ENCODE data around the gene OST4. TPM values are rescaled to one million over a fixed set of nuclear protein-coding genes. Genes with fewer than 3 reads are reported as not detected.

OST4 gene
- total RNA-seq, 1 donor from 2014 or later: 395 TPM

DNA sequence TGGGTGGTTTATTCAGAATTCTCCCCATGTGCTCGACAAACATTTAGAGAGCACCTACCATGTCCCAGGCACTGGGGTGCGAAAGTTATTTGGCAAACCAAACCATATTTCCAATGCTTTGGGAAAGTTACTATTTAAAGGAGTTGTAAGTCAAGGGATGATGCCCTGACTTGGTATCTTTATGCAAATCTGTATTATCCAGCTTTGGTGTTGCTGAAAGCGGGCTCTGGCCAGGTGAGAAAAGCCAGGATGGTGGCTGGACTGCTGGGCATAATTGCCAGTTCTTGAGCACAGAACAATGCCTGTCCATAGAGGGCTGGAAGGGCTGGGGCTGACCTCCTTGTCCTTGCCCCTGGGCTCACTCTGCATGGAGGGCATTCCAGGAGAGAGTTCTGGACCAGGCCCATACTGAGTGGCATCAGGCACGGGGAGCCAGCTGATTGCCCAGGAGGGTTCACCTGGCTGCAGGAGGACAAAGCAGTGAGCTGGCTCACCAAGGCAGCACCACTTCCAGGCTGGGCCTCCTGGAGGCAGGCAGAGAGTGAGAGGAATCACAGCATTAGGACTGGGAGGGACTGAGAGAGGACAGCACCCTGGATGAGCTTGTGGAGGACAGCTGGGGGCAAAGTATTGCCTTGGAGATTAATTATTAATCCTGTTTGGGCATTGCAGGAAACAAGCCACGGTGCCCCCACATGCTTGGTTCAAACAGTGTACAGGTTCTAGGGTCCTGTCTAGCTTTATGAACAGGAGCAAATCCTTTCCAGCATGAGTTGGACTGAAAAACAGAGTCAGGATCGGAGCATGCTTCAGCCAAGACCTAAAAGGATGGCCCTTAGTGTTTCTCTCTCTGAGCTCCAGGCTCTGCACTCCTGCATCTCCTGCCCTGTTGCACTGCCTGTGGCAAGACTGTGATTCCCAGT is 22.2 kb upstream of the OST4 start:
- Histone ChIP-seq H3K27ac (ENCODE audit: low read depth, low read length) (no peak overlapping the region), H3K4me2 (ENCODE audit: low read length) (no peak overlapping the region), H3K4me1 (ENCODE audit: insufficient read depth, low read length) (no peaks in the 10 kb centered on the region), H3K4me3 (ENCODE audit: insufficient read depth, low read depth, low read length) (no peak overlapping the region), H4K20me1 (ENCODE audit: insufficient read depth, low read length) (no peaks in the 10 kb centered on the region), H3K36me3 (ENCODE audit: insufficient read depth, low read length) (no peaks in the 10 kb centered on the region), H3K9me3 (ENCODE audit: insufficient read depth, low read depth, low read length) (no peaks in the 10 kb centered on the region), H3K9ac (ENCODE audit: low read length) (no peak overlapping the region), H2AFZ (ENCODE audit: low read depth, low read length) (no peak overlapping the region), H3K27me3 (ENCODE audit: insufficient read depth, low read length) (no peaks in the 10 kb centered on the region), H3K79me2 (ENCODE audit: insufficient read depth, low read length) (no peaks in the 10 kb centered on the region)
- Mint-ChIP-seq H3K4me3 (ENCODE audit: unreplicated experiment) (no peak overlapping the region), H3K9me3 (ENCODE audit: unreplicated experiment) (peaks cover 2% of the 10 kb centered on the region), H3K27ac (ENCODE audit: unreplicated experiment) (no peak overlapping the region), H3K4me1 (ENCODE audit: low read depth, unreplicated experiment) (no peaks in the 10 kb centered on the region), H3K36me3 (ENCODE audit: low read depth, unreplicated experiment) (no peaks in the 10 kb centered on the region), H3K27me3 (ENCODE audit: low read depth, unreplicated experiment) (peaks cover 13% of the 10 kb centered on the region)
- TF ChIP-seq, protein P1, sequence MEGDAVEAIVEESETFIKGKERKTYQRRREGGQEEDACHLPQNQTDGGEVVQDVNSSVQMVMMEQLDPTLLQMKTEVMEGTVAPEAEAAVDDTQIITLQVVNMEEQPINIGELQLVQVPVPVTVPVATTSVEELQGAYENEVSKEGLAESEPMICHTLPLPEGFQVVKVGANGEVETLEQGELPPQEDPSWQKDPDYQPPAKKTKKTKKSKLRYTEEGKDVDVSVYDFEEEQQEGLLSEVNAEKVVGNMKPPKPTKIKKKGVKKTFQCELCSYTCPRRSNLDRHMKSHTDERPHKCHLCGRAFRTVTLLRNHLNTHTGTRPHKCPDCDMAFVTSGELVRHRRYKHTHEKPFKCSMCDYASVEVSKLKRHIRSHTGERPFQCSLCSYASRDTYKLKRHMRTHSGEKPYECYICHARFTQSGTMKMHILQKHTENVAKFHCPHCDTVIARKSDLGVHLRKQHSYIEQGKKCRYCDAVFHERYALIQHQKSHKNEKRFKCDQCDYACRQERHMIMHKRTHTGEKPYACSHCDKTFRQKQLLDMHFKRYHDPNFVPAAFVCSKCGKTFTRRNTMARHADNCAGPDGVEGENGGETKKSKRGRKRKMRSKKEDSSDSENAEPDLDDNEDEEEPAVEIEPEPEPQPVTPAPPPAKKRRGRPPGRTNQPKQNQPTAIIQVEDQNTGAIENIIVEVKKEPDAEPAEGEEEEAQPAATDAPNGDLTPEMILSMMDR (IDR thresholded peaks at IDR 0.05; ENCODE audit: insufficient read depth, low read depth, low read length): no peak
- TF ChIP-seq EZH2 (IDR thresholded peaks at IDR 0.05; ENCODE audit: insufficient read depth, low read length): no peak
- no peak for FAIRE-seq
- no peak for DNase-seq (ENCODE audit: low read depth)

DNA sequence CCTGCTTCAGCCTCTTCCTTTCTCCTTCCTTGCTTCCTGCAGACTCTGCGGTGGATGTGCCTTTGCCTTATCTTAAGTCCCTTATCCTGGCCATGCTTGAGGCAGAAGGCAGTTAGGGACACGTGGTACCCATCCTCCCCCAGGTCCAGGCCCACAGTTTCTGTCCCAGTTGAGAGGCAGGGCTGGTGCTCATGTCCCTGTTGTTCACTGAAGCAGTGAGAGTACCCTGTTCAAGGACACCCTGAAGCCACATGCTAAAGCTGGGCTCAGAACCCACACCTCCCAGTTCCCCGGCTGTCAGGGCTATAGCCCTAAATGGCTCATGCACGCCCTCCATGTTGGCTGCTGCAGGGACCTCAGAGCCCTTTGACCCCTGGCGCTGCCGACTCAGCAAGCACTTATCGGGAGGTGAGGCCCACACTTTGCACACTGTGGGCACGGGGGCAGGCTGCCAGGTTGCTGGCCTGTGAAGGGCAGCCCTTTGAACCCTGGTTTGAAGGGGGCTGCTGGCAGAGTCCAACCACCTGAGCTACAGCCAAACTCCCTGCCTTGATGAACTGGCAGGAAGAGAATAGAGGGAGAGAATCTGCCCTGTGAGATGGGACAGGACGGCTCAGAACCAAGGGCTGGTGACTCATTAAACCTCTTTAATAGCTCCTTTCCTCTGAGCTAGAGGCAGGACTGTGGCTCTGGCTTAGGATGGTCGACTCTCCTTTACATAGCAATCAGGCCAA is 21.4 kb upstream of the OST4 start:
- Histone ChIP-seq H3K27me3 (ENCODE audit: insufficient read depth, low read length) (no peaks in the 10 kb centered on the region), H3K79me2 (ENCODE audit: insufficient read depth, low read length) (no peaks in the 10 kb centered on the region), H3K9ac (ENCODE audit: low read length) (no peak overlapping the region), H2AFZ (ENCODE audit: low read depth, low read length) (no peak overlapping the region), H3K27ac (ENCODE audit: low read depth, low read length) (no peak overlapping the region), H3K9me3 (ENCODE audit: insufficient read depth, low read depth, low read length) (no peaks in the 10 kb centered on the region), H3K4me3 (ENCODE audit: insufficient read depth, low read depth, low read length) (no peak overlapping the region), H4K20me1 (ENCODE audit: insufficient read depth, low read length) (no peaks in the 10 kb centered on the region), H3K4me2 (ENCODE audit: low read length) (no peak overlapping the region), H3K36me3 (ENCODE audit: insufficient read depth, low read length) (no peaks in the 10 kb centered on the region), H3K4me1 (ENCODE audit: insufficient read depth, low read length) (no peaks in the 10 kb centered on the region)
- no peak for TF ChIP-seq EZH2 (IDR thresholded peaks at IDR 0.05; ENCODE audit: insufficient read depth, low read length)
- TF ChIP-seq, protein P1 (IDR thresholded peaks at IDR 0.05; ENCODE audit: insufficient read depth, low read depth, low read length): no peak
- no peaks in the 10 kb centered on the region for H3K36me3 Mint-ChIP-seq (ENCODE audit: low read depth, unreplicated experiment)
- peaks cover 2% of the 10 kb centered on the region for H3K9me3 Mint-ChIP-seq (ENCODE audit: unreplicated experiment)
- no peak for DNase-seq (ENCODE audit: low read depth)
- peaks cover 18% of the 10 kb centered on the region for H3K27me3 Mint-ChIP-seq (ENCODE audit: low read depth, unreplicated experiment)
- H3K27ac Mint-ChIP-seq (ENCODE audit: unreplicated experiment): no peak overlapping the region
- FAIRE-seq: no peak
- H3K4me3 Mint-ChIP-seq (ENCODE audit: unreplicated experiment): no peak overlapping the region
- H3K4me1 Mint-ChIP-seq (ENCODE audit: low read depth, unreplicated experiment): no peaks in the 10 kb centered on the region

Data from astrocyte (in vitro differentiated cells and primary cell).